Keratinocyte (primary cell): ENCODE results near the gene BRINP1.

Experiments used
- CTCF ChIP-seq, 3 experiments: IDR thresholded peaks in 1 of 3; conservative IDR thresholded peaks in 1 of 3; optimal IDR thresholded peaks in 1 of 3; 2 replicates in 2 of 3; 3 replicates in 1 of 3; pipeline versions ENCODE3 to v1.5.1; 2011; ENCODE audit warnings: low read length in 3 of 3, mild to moderate bottlenecking in 3 of 3, moderate library complexity in 2 of 3, control low read depth in 1 of 3, inconsistent platforms in 1 of 3; ENCODE audit not compliant: insufficient read depth in 2 of 3; ENCODE audit errors: extremely low read depth in 1 of 3
- EZH2 ChIP-seq: IDR thresholded peaks from one replicate; pipeline ENCODE4 v1.6.1; 2012; ENCODE audit warnings: inconsistent platforms, mild to moderate bottlenecking, low read length, moderate library complexity

- TF ChIP-seq CTCF (optimal IDR thresholded peaks at IDR 0.05 in 1 of 3, IDR thresholded peaks at IDR 0.05 in 1 of 3, conservative IDR thresholded peaks at IDR 0.05 in 1 of 3; ENCODE audit: extremely low read depth in 1 of 3, insufficient read depth in 2 of 3, low read length in 3 of 3), result no peak
- no peak for TF ChIP-seq EZH2
Observed at GRCh38 chr9:119213471-119213870, 155.8 kb downstream of the BRINP1 start.
